Suprapubic skin (tissue), 4 donors: ENCODE measurements around the gene LONP2. TPM values are rescaled to one million over a fixed set of nuclear protein-coding genes. Genes with fewer than 3 reads are reported as not detected.
A peak's percentile ranks its signal among the peaks of the same experiment; 100 is the strongest.

ENCODE experiments used
- DNase-seq, 2 donors: peaks; one replicate each; pipeline ENCODE4 v3.0.0-alpha.2; 2019; ENCODE audit warnings: low spot score in 2 of 2
- H3K27ac ChIP-seq: fragments of 200-600 bp; sonication (generic); one replicate; pipeline ENCODE4 v1.5.1; 2019
- H3K27me3 ChIP-seq: fragments of 200-600 bp; sonication (generic); one replicate; pipeline ENCODE4 v1.5.1; 2019
- H3K36me3 ChIP-seq: fragments of 200-600 bp; sonication (generic); one replicate; pipeline ENCODE4 v1.5.1; 2019
- H3K4me1 ChIP-seq: fragments of 200-600 bp; sonication (generic); one replicate; pipeline ENCODE4 v1.5.1; 2019
- H3K4me3 ChIP-seq: fragments of 200-600 bp; sonication (generic); one replicate; pipeline ENCODE4 v1.5.1; 2019; ENCODE audit warnings: mild to moderate bottlenecking
- H3K9me3 ChIP-seq: fragments of 200-600 bp; sonication (generic); one replicate; pipeline ENCODE4 v1.5.1; 2019
- CTCF ChIP-seq, 2 donors: fragments of 200-600 bp in 1 of 2; fragments of 450-650 bp in 1 of 2; sonication (generic) in 1 of 2; IDR thresholded peaks; one replicate each; pipeline ENCODE4 v1.5.1; 2016 to 2019; ENCODE audit warnings: antibody characterized with exemption in 2 of 2, mild to moderate bottlenecking in 1 of 2, moderate library complexity in 1 of 2
- EP300 ChIP-seq: sonication (generic); formaldehyde crosslinking; IDR thresholded peaks from one replicate; pipeline ENCODE4 v1.6.1; 2017; ENCODE audit warnings: antibody characterized with exemption
- POLR2A ChIP-seq, 2 donors: fragments of 450-650 bp; IDR thresholded peaks; one replicate each; pipeline ENCODE4 v1.6.1; 2017; ENCODE audit warnings: antibody characterized with exemption in 2 of 2, mild to moderate bottlenecking in 2 of 2, moderate library complexity in 2 of 2
- POLR2AphosphoS5 ChIP-seq, 3 donors: sonication (generic); formaldehyde crosslinking; IDR thresholded peaks; one replicate each; pipeline ENCODE4 v1.6.1; 2017; ENCODE audit warnings: antibody characterized with exemption in 3 of 3
- WGBS: methylation state at CpG from one replicate; pipeline ENCODE4 v1.1.5; 2018; 5-methylcytosine and 5-hydroxymethylcytosine counted together
- total RNA-seq, 4 donors: library from RNA; depleted of rRNA; stranded (reverse); fragments of >200 nt; gene quantifications; one replicate each; pipeline ENCODE4 v1.1.0, GENCODE V29; 2016

LONP2 gene
- total RNA-seq, 4 donors from 2014 or later: 39.6 to 97.9 (median 52.8) TPM

GRCh38 chr16:48358419-48358818 lies 114.3 kb downstream of the LONP2 start:
- peaks cover 8% of the 10 kb centered on the region for H3K4me1 ChIP-seq
- no peak overlapping the region for H3K27ac ChIP-seq
- no peak for TF ChIP-seq CTCF (IDR thresholded peaks at IDR 0.05)
- TF ChIP-seq POLR2AphosphoS5 (IDR thresholded peaks at IDR 0.05): no peak
- TF ChIP-seq POLR2A (IDR thresholded peaks at IDR 0.05): no peak
- TF ChIP-seq EP300: no peak
- WGBS: 89% methylated on average over 3 of the region's 3 CpGs
- DNase-seq: no peak
- H3K9me3 ChIP-seq: no peaks in the 10 kb centered on the region
- H3K36me3 ChIP-seq: peaks cover 33% of the 10 kb centered on the region
- H3K4me3 ChIP-seq: no peak overlapping the region
- no peaks in the 10 kb centered on the region for H3K27me3 ChIP-seq

GRCh38 chr16:48359983-48360382 lies 115.9 kb downstream of the LONP2 start:
- Histone ChIP-seq H3K27ac (no peak overlapping the region), H3K27me3 (no peaks in the 10 kb centered on the region), H3K36me3 (peaks cover 32% of the 10 kb centered on the region), H3K4me1 (peaks cover 14% of the 10 kb centered on the region), H3K4me3 (no peak overlapping the region), H3K9me3 (no peaks in the 10 kb centered on the region)
- TF ChIP-seq POLR2A (IDR thresholded peaks at IDR 0.05): no peak
- TF ChIP-seq CTCF (IDR thresholded peaks at IDR 0.05): no peak
- TF ChIP-seq POLR2AphosphoS5 (IDR thresholded peaks at IDR 0.05): no peak
- no peak for TF ChIP-seq EP300
- DNase-seq: no peak
- 96% methylated on average over 2 of the region's 2 CpGs for WGBS

GRCh38 chr16:48361012-48361411 lies 116.9 kb downstream of the LONP2 start:
- TF ChIP-seq CTCF (IDR thresholded peaks at IDR 0.05): no peak
- TF ChIP-seq POLR2A (IDR thresholded peaks at IDR 0.05): no peak
- no peak for TF ChIP-seq EP300
- no peak for TF ChIP-seq POLR2AphosphoS5 (IDR thresholded peaks at IDR 0.05)
- no peaks in the 10 kb centered on the region for H3K9me3 ChIP-seq
- DNase-seq: no peak
- no peak overlapping the region for H3K27ac ChIP-seq
- H3K36me3 ChIP-seq: peaks cover 26% of the 10 kb centered on the region
- no peak overlapping the region for H3K4me3 ChIP-seq
- peaks cover 18% of the 10 kb centered on the region for H3K4me1 ChIP-seq
- WGBS: 92% methylated on average over 3 of the region's 3 CpGs
- H3K27me3 ChIP-seq: no peaks in the 10 kb centered on the region

- H3K4me3 ChIP-seq: no peak overlapping the region
- H3K9me3 ChIP-seq: no peaks in the 10 kb centered on the region
- H3K36me3 ChIP-seq: peaks cover 26% of the 10 kb centered on the region
- peaks cover 22% of the 10 kb centered on the region for H3K4me1 ChIP-seq
- WGBS: 95% methylated on average over 12 of the region's 12 CpGs
- DNase-seq: no peak
- TF ChIP-seq POLR2AphosphoS5 (IDR thresholded peaks at IDR 0.05) (no peak), CTCF (IDR thresholded peaks at IDR 0.05) (no peak), POLR2A (IDR thresholded peaks at IDR 0.05) (no peak), EP300 (no peak)
- H3K27ac ChIP-seq: no peak overlapping the region
- H3K27me3 ChIP-seq: no peaks in the 10 kb centered on the region
Observed at GRCh38 chr16:48361540-48362144, 117.5 kb downstream of the LONP2 start.

GRCh38 chr16:48365025-48365600 lies 121.0 kb downstream of the LONP2 start:
- H3K27me3 ChIP-seq: no peaks in the 10 kb centered on the region
- H3K4me3 ChIP-seq: peak overlapping the region; percentile 70
- DNase-seq: no peak
- WGBS: 53% methylated on average over 15 of the region's 15 CpGs
- H3K9me3 ChIP-seq: no peaks in the 10 kb centered on the region
- peaks cover 36% of the 10 kb centered on the region for H3K4me1 ChIP-seq
- TF ChIP-seq EP300 (no peak), CTCF (IDR thresholded peaks at IDR 0.05) (no peak), POLR2A (IDR thresholded peaks at IDR 0.05) (no peak)
- peak overlapping the region; percentile 93 for H3K27ac ChIP-seq
- H3K36me3 ChIP-seq: peaks cover 14% of the 10 kb centered on the region
